ENCODE data around the gene DOCK4.

- TF ChIP-seq CTCF (IDR thresholded peaks at IDR 0.05; ENCODE audit: insufficient read depth, low read depth, low read length) (no peak), EZH2 (IDR thresholded peaks at IDR 0.05; ENCODE audit: insufficient read depth, low read length) (no peak)
Observed at GRCh38 chr7:112173568-112173905, 32.7 kb downstream of the DOCK4 start.
